Testis (tissue), 3 donors: ENCODE data around the gene OPCML. TPM values are rescaled to one million over a fixed set of nuclear protein-coding genes. Genes with fewer than 3 reads are reported as not detected.

Experiments
- DNase-seq: peaks from one replicate; pipeline ENCODE4 v3.0.0-alpha.2; 2019
- H3K27ac ChIP-seq, 2 donors: fragments of 200-600 bp; sonication (generic); one replicate each; pipeline ENCODE4 v1.5.1; 2019
- H3K27me3 ChIP-seq: fragments of 200-600 bp; sonication (generic); one replicate; pipeline ENCODE4 v1.5.1; 2019
- H3K36me3 ChIP-seq: fragments of 200-600 bp; sonication (generic); one replicate; pipeline ENCODE4 v1.5.1; 2017; ENCODE audit warnings: low read depth; ENCODE audit errors: missing control alignments
- H3K4me1 ChIP-seq: fragments of 200-600 bp; sonication (generic); one replicate; pipeline ENCODE4 v1.5.1; 2019
- H3K4me3 ChIP-seq, 2 donors: fragments of 200-600 bp; sonication (generic); one replicate each; pipeline ENCODE4 v1.5.1; 2017 to 2019
- H3K9me3 ChIP-seq: fragments of 200-600 bp; sonication (generic); one replicate; pipeline ENCODE4 v1.5.1; 2017
- CTCF ChIP-seq, 3 experiments: fragments of 450-650 bp in 2 of 3; fragments of 200-600 bp in 1 of 3; sonication (generic) in 1 of 3; IDR thresholded peaks; one replicate each; pipeline ENCODE4 v1.5.1; 2016 to 2019; ENCODE audit warnings: antibody characterized with exemption in 3 of 3, mild to moderate bottlenecking in 2 of 3, moderate library complexity in 1 of 3
- POLR2A ChIP-seq: fragments of 450-650 bp; IDR thresholded peaks from one replicate; pipeline ENCODE4 v1.6.1; 2017; ENCODE audit warnings: antibody characterized with exemption, mild to moderate bottlenecking, moderate library complexity
- WGBS, 2 donors: methylation state at CpG; one replicate each; pipeline ENCODE4 v1.1.5; 2018; 5-methylcytosine and 5-hydroxymethylcytosine counted together
- intact Hi-C: fragments of 100-400 bp; cut with DNase I; formaldehyde crosslinking; loops from one replicate; pipeline ENCODE4 v1.15.1; 2023; ENCODE audit warnings: low total_unique reads
- polyA plus RNA-seq: library from polyadenylated mRNA; stranded (reverse); fragments of 350-450 nt; fragmentation: Illumina TruSeq; extraction: RNeasy Lipid Tissue Mini Kit (QIAGEN cat#74804); gene quantifications from one replicate; pipeline ENCODE4 v1.2.3, GENCODE V29; 2014; ENCODE audit warnings: low read depth, low replicate concordance; ENCODE audit not compliant: insufficient read depth
- total RNA-seq, 2 donors: library from RNA; depleted of rRNA; stranded (reverse); fragments of >200 nt; gene quantifications; one replicate each; pipeline ENCODE4 v1.2.3, GENCODE V29; 2016

The OPCML gene
- total and polyA plus RNA-seq, 3 donors from 2014 or later, result 0.16 to 2.7 (median 0.62) TPM

- H3K27ac ChIP-seq, result no peak overlapping the region
- 46 to 58% methylated on average over 3 of the region's 3 CpGs for WGBS, 2 donors
- H3K27me3 ChIP-seq, result no peaks in the 10 kb centered on the region
- DNase-seq, result no peak
- no peak overlapping the region for H3K4me3 ChIP-seq
- intact Hi-C loops, result no loop called here
- TF ChIP-seq POLR2A, result no peak
- TF ChIP-seq CTCF (IDR thresholded peaks at IDR 0.05), result no peak
- H3K36me3 ChIP-seq, result no peaks in the 10 kb centered on the region
- H3K4me1 ChIP-seq, result no peaks in the 10 kb centered on the region
- no peaks in the 10 kb centered on the region for H3K9me3 ChIP-seq
Observed at GRCh38 chr11:132751516-132752250, 780.6 kb downstream of the OPCML start.

- Histone ChIP-seq H3K27me3 (no peaks in the 10 kb centered on the region), H3K9me3 (no peaks in the 10 kb centered on the region), H3K36me3 (no peaks in the 10 kb centered on the region), H3K27ac (no peak overlapping the region), H3K4me1 (no peaks in the 10 kb centered on the region), H3K4me3 (no peak overlapping the region)
- TF ChIP-seq CTCF (IDR thresholded peaks at IDR 0.05), result no peak
- 78 to 83% methylated on average over 5 of the region's 5 CpGs for WGBS, 2 donors
- intact Hi-C loops, result no loop called here
- DNase-seq, result no peak
Observed at GRCh38 chr11:132746305-132746704, 786.0 kb downstream of the OPCML start.

- no peaks in the 10 kb centered on the region for H3K27me3 ChIP-seq
- H3K27ac ChIP-seq, result no peak overlapping the region
- H3K4me3 ChIP-seq, result no peak overlapping the region
- intact Hi-C loops, result no loop called here
- H3K9me3 ChIP-seq, result no peaks in the 10 kb centered on the region
- DNase-seq, result no peak
- WGBS, 2 donors, result 55 to 81% methylated on average over 1 of the region's 1 CpG
- H3K36me3 ChIP-seq, result no peaks in the 10 kb centered on the region
- H3K4me1 ChIP-seq, result no peaks in the 10 kb centered on the region
- no peak for TF ChIP-seq POLR2A
- no peak for TF ChIP-seq CTCF (IDR thresholded peaks at IDR 0.05)
Observed at GRCh38 chr11:132745306-132745705, 787.0 kb downstream of the OPCML start.

- 81% methylated on average over 8 of the region's 8 CpGs for WGBS, 2 donors
- no peak overlapping the region for H3K27ac ChIP-seq
- TF ChIP-seq POLR2A (no peak), CTCF (IDR thresholded peaks at IDR 0.05) (no peak)
- no peaks in the 10 kb centered on the region for H3K9me3 ChIP-seq
- H3K27me3 ChIP-seq, result no peaks in the 10 kb centered on the region
- intact Hi-C loops, result no loop called here
- no peaks in the 10 kb centered on the region for H3K4me1 ChIP-seq
- H3K36me3 ChIP-seq, result no peaks in the 10 kb centered on the region
- no peak overlapping the region for H3K4me3 ChIP-seq
- no peak for DNase-seq
Observed at GRCh38 chr11:132744771-132745170, 787.5 kb downstream of the OPCML start.

GRCh38 chr11:132743601-132744000 lies 788.7 kb downstream of the OPCML start:
- intact Hi-C loops, result no loop called here
- TF ChIP-seq POLR2A (no peak), CTCF (IDR thresholded peaks at IDR 0.05) (no peak)
- no peak overlapping the region for H3K27ac ChIP-seq
- no peak overlapping the region for H3K4me3 ChIP-seq
- WGBS, 2 donors, result 92 to 93% methylated on average over 4 of the region's 4 CpGs
- no peaks in the 10 kb centered on the region for H3K36me3 ChIP-seq
- no peaks in the 10 kb centered on the region for H3K4me1 ChIP-seq
- H3K27me3 ChIP-seq, result no peaks in the 10 kb centered on the region
- H3K9me3 ChIP-seq, result no peaks in the 10 kb centered on the region
- DNase-seq, result no peak
